Aorta (tissue), 5 donors: ENCODE measurements around the gene KCNIP3. TPM values are rescaled to one million over a fixed set of nuclear protein-coding genes. Genes with fewer than 3 reads are reported as not detected.
A peak's percentile ranks its signal among the peaks of the same experiment; 100 is the strongest.

Source experiments
- ATAC-seq: fragments of 200-7000 bp; cut with Tn5 transposase; one replicate; pipeline ENCODE4 v1.9.1; 2022; ENCODE audit warnings: moderate library complexity; ENCODE audit not compliant: low FRiP score
- DNase-seq, 2 donors: peaks; one replicate each; pipeline ENCODE4 v3.0.0-alpha.2; 2020
- H3K27ac ChIP-seq, 2 donors: one replicate each; pipeline ENCODE4 v1.5.1; 2013; ENCODE audit warnings: low read length in 2 of 2, mild to moderate bottlenecking in 2 of 2, moderate library complexity in 2 of 2, control low read depth in 1 of 2, inconsistent platforms in 1 of 2, low read depth in 1 of 2
- H3K27me3 ChIP-seq, 2 donors: one replicate each; pipeline ENCODE4 v1.6.1; 2013; ENCODE audit warnings: control low read depth in 1 of 2, low read length in 1 of 2, mild to moderate bottlenecking in 1 of 2, moderate library complexity in 1 of 2; ENCODE audit not compliant: insufficient read depth in 2 of 2, control insufficient read depth in 1 of 2
- H3K36me3 ChIP-seq, 2 donors: one replicate each; pipeline ENCODE4 v1.6.1; 2013; ENCODE audit warnings: control low read depth in 1 of 2, low read length in 1 of 2, mild to moderate bottlenecking in 1 of 2; ENCODE audit not compliant: insufficient read depth in 2 of 2, control insufficient read depth in 1 of 2
- H3K4me1 ChIP-seq, 2 donors: one replicate each; pipeline ENCODE4 v1.6.1; 2013; ENCODE audit warnings: low read length in 2 of 2, control low read depth in 1 of 2, mild to moderate bottlenecking in 1 of 2, moderate library complexity in 1 of 2; ENCODE audit not compliant: insufficient read depth in 2 of 2, control insufficient read depth in 1 of 2
- H3K4me3 ChIP-seq, 2 donors: one replicate each; pipeline ENCODE4 v1.5.1; 2013; ENCODE audit warnings: low read length in 2 of 2, control low read depth in 1 of 2, mild to moderate bottlenecking in 1 of 2
- H3K9me3 ChIP-seq: one replicate; pipeline ENCODE4 v1.6.1; 2013; ENCODE audit warnings: mild to moderate bottlenecking, low read length; ENCODE audit not compliant: control insufficient read depth
- WGBS, 2 donors: extraction: QIAGEN DNeasy Blood & Tissue Kit; methylation state at CpG; one replicate each; pipeline ENCODE4 v1.1.7; 2013; 5-methylcytosine and 5-hydroxymethylcytosine counted together
- intact Hi-C, 2 donors: fragments of 100-400 bp; cut with DNase I; formaldehyde crosslinking; loops; one replicate each; pipeline versions ENCODE4 v1.14.2 to v1.15.0; 2022
- polyA plus RNA-seq, 2 donors: library from polyadenylated mRNA; stranded (reverse); fragments of 200-250 nt; gene quantifications; one replicate each; pipeline ENCODE4 v1.2.3, GENCODE V29; 2013
- total RNA-seq, 2 donors: library from RNA; stranded (reverse); fragmentation: NEBNext Ultra II Directional; extraction: Animal tissue kit (Norgen Biotek cat#: 25700); gene quantifications; one replicate each; pipeline ENCODE4 v1.2.1, GENCODE V29; 2021
- donor health status: healthy with polysubstance abuse.
- donor health status: Bipolar disorder and iron deficiency.
- donor health status: DM: no; HTN: no; CAD: no.
- donor health status: DM: no; HTN: no; CAD: no.
- donor health status: DM: yes; HTN: yes; CAD: no.

The KCNIP3 gene
- total and polyA plus RNA-seq, 4 donors: 2.9 to 10.7 (median 7.7) TPM

GRCh38 chr2:95349568-95350322 lies 52.6 kb downstream of the KCNIP3 start:
- Histone ChIP-seq H3K27me3 (no peaks in the 10 kb centered on the region), H3K36me3 (no peaks in the 10 kb centered on the region), H3K4me3 (no peak overlapping the region), H3K9me3 (no peaks in the 10 kb centered on the region), H3K27ac (no peak overlapping the region), H3K4me1 (no peaks in the 10 kb centered on the region)
- 89 to 91% methylated on average over 12 of the region's 12 CpGs for WGBS, 2 donors
- intact Hi-C loops: loop anchor here in 1 of 2 donors (5.0 kb wide), 1 partner anchor 43 kb away; no protein-coding TSS in a partner anchor
- ATAC-seq: no peak
- DNase-seq: peak in 1 of 2 donors; percentile 73

- H3K4me3 ChIP-seq: no peak overlapping the region
- WGBS, 2 donors: 83 to 85% methylated on average over 7 of the region's 7 CpGs
Measured at GRCh38 chr2:95350368-95350767, 53.2 kb downstream of the KCNIP3 start.

GRCh38 chr2:95350774-95351597 lies 53.8 kb downstream of the KCNIP3 start:
- WGBS, 2 donors: 89 to 90% methylated on average over 13 of the region's 13 CpGs
- H3K27ac ChIP-seq: no peak overlapping the region
- no peaks in the 10 kb centered on the region for H3K27me3 ChIP-seq
- intact Hi-C loops: loop anchor here in 1 of 2 donors (5.0 kb wide), 1 partner anchor 41 kb away; no protein-coding TSS in a partner anchor
- no peak overlapping the region for H3K4me3 ChIP-seq
- no peaks in the 10 kb centered on the region for H3K9me3 ChIP-seq
- H3K4me1 ChIP-seq: no peaks in the 10 kb centered on the region
- peak in 1 of 2 donors; percentile 57 for DNase-seq
- ATAC-seq: no peak
- no peaks in the 10 kb centered on the region for H3K36me3 ChIP-seq

More at GRCh38 chr2:95350368-95350767, 53.2 kb downstream of the KCNIP3 start:
- Histone ChIP-seq H3K9me3 (no peaks in the 10 kb centered on the region), H3K4me1 (no peaks in the 10 kb centered on the region), H3K36me3 (no peaks in the 10 kb centered on the region), H3K27me3 (no peaks in the 10 kb centered on the region), H3K27ac (no peak overlapping the region)
- DNase-seq: peak in 1 of 2 donors; percentile 36
- intact Hi-C loops: loop anchor here in 1 of 2 donors (5.0 kb wide), 1 partner anchor 42 kb away; no protein-coding TSS in a partner anchor
- ATAC-seq: no peak

GRCh38 chr2:95351598-95351915 lies 54.4 kb downstream of the KCNIP3 start:
- Histone ChIP-seq H3K9me3 (no peaks in the 10 kb centered on the region), H3K27ac (no peak overlapping the region), H3K4me1 (no peaks in the 10 kb centered on the region), H3K27me3 (no peaks in the 10 kb centered on the region), H3K4me3 (no peak overlapping the region), H3K36me3 (no peaks in the 10 kb centered on the region)
- 87 to 88% methylated on average over 4 of the region's 4 CpGs for WGBS, 2 donors
- ATAC-seq (no peak), DNase-seq (no peak)
- intact Hi-C loops: loop anchor here in 1 of 2 donors (5.0 kb wide), 1 partner anchor 41 kb away; no protein-coding TSS in a partner anchor

- ATAC-seq (no peak), DNase-seq (peak in 1 of 2 donors; percentile 36)
- Histone ChIP-seq H3K27me3 (no peaks in the 10 kb centered on the region), H3K4me3 (no peak overlapping the region), H3K4me1 (no peaks in the 10 kb centered on the region), H3K27ac (no peak overlapping the region), H3K9me3 (no peaks in the 10 kb centered on the region), H3K36me3 (no peaks in the 10 kb centered on the region)
- intact Hi-C loops: loop anchor here in 1 of 2 donors (5.0 kb wide), 1 partner anchor 40 kb away; no protein-coding TSS in a partner anchor
- WGBS, 2 donors: 89% methylated on average over 6 of the region's 6 CpGs
Measured at GRCh38 chr2:95352310-95353054, 55.3 kb downstream of the KCNIP3 start.

GRCh38 chr2:95353055-95353575 lies 56.0 kb downstream of the KCNIP3 start:
- intact Hi-C loops: loop anchor here in 1 of 2 donors (5.0 kb wide), 1 partner anchor 39 kb away; no protein-coding TSS in a partner anchor

GRCh38 chr2:95353613-95354468 lies 56.7 kb downstream of the KCNIP3 start:
- H3K4me1 ChIP-seq: no peaks in the 10 kb centered on the region
- ATAC-seq (no peak), DNase-seq (peak in 1 of 2 donors; percentile 57)
- no peak overlapping the region for H3K4me3 ChIP-seq
- no peaks in the 10 kb centered on the region for H3K27me3 ChIP-seq
- no peak overlapping the region for H3K27ac ChIP-seq
- H3K36me3 ChIP-seq: no peaks in the 10 kb centered on the region
- WGBS, 2 donors: 87 to 89% methylated on average over 22 of the region's 22 CpGs
- H3K9me3 ChIP-seq: no peaks in the 10 kb centered on the region
- intact Hi-C loops: loop anchor here in 1 of 2 donors (5.0 kb wide), 1 partner anchor 38 kb away; no protein-coding TSS in a partner anchor

More at GRCh38 chr2:95353055-95353575, 56.0 kb downstream of the KCNIP3 start:
- H3K9me3 ChIP-seq: no peaks in the 10 kb centered on the region
- WGBS, 2 donors: 93 to 96% methylated on average over 10 of the region's 10 CpGs
- H3K4me3 ChIP-seq: no peak overlapping the region
- H3K27me3 ChIP-seq: no peaks in the 10 kb centered on the region
- DNase-seq (peak in 1 of 2 donors; percentile 51), ATAC-seq (no peak)
- H3K36me3 ChIP-seq: no peaks in the 10 kb centered on the region
- no peak overlapping the region for H3K27ac ChIP-seq
- no peaks in the 10 kb centered on the region for H3K4me1 ChIP-seq
